Neural crest cell (in vitro differentiated cells): ENCODE data around the gene SIRPG. TPM values are rescaled to one million over a fixed set of nuclear protein-coding genes. Genes with fewer than 3 reads are reported as not detected.

ENCODE experiments used
- DNase-seq: peaks from one replicate; pipeline ENCODE4 v3.0.0; 2021; ENCODE audit warnings: low read depth, mixed read lengths, low spot score
- H3K27ac Mint-ChIP-seq: one replicate; pipeline ENCODE4 v1.8.0; 2021; ENCODE audit warnings: mild to moderate bottlenecking, mixed read lengths; ENCODE audit not compliant: unreplicated experiment
- H3K27me3 Mint-ChIP-seq: 2 replicates; pipeline ENCODE4 v1.8.0; 2021; ENCODE audit warnings: low read depth, mild to moderate bottlenecking, mixed read lengths
- H3K36me3 Mint-ChIP-seq: 2 replicates; pipeline ENCODE4 v1.8.0; 2021; ENCODE audit warnings: low read depth, mild to moderate bottlenecking, mixed read lengths
- H3K4me1 Mint-ChIP-seq: 2 replicates; pipeline ENCODE4 v1.8.0; 2021; ENCODE audit warnings: mixed read lengths
- H3K4me3 Mint-ChIP-seq: one replicate; pipeline ENCODE4 v1.8.0; 2021; ENCODE audit warnings: mild to moderate bottlenecking, mixed read lengths
- H3K9me3 Mint-ChIP-seq: 2 replicates; pipeline ENCODE4 v1.8.0; 2021; ENCODE audit warnings: mixed read lengths
- total RNA-seq: library from RNA; stranded (reverse); gene quantifications from 2 replicates; pipeline ENCODE4 v1.2.1, GENCODE V29; 2021
- TF ChIP-seq, protein P1 (sequence below): fragments of 200-600 bp; sonication (generic); conservative IDR thresholded peaks from 2 replicates; pipeline ENCODE4 v1.5.0; 2021; ENCODE audit warnings: antibody characterized with exemption, mild to moderate bottlenecking

The SIRPG gene
- total RNA-seq, 1 donor from 2014 or later: not detected

GRCh38 chr20:1654996-1655395 lies 2.6 kb downstream of the SIRPG start:
- H3K9me3 Mint-ChIP-seq: no peaks in the 10 kb centered on the region
- TF ChIP-seq, protein P1, sequence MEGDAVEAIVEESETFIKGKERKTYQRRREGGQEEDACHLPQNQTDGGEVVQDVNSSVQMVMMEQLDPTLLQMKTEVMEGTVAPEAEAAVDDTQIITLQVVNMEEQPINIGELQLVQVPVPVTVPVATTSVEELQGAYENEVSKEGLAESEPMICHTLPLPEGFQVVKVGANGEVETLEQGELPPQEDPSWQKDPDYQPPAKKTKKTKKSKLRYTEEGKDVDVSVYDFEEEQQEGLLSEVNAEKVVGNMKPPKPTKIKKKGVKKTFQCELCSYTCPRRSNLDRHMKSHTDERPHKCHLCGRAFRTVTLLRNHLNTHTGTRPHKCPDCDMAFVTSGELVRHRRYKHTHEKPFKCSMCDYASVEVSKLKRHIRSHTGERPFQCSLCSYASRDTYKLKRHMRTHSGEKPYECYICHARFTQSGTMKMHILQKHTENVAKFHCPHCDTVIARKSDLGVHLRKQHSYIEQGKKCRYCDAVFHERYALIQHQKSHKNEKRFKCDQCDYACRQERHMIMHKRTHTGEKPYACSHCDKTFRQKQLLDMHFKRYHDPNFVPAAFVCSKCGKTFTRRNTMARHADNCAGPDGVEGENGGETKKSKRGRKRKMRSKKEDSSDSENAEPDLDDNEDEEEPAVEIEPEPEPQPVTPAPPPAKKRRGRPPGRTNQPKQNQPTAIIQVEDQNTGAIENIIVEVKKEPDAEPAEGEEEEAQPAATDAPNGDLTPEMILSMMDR: no peak
- no peaks in the 10 kb centered on the region for H3K36me3 Mint-ChIP-seq
- no peak for DNase-seq
- no peak overlapping the region for H3K4me3 Mint-ChIP-seq
- peaks cover 40% of the 10 kb centered on the region for H3K27me3 Mint-ChIP-seq
- no peaks in the 10 kb centered on the region for H3K4me1 Mint-ChIP-seq
- no peak overlapping the region for H3K27ac Mint-ChIP-seq

- no peak for DNase-seq
- Mint-ChIP-seq H3K9me3 (no peaks in the 10 kb centered on the region), H3K4me3 (no peak overlapping the region), H3K36me3 (no peaks in the 10 kb centered on the region), H3K27ac (no peak overlapping the region), H3K27me3 (peaks cover 21% of the 10 kb centered on the region), H3K4me1 (no peaks in the 10 kb centered on the region)
- TF ChIP-seq, protein P1: no peak
Observed at GRCh38 chr20:1652960-1653359, 4.6 kb downstream of the SIRPG start.

DNA sequence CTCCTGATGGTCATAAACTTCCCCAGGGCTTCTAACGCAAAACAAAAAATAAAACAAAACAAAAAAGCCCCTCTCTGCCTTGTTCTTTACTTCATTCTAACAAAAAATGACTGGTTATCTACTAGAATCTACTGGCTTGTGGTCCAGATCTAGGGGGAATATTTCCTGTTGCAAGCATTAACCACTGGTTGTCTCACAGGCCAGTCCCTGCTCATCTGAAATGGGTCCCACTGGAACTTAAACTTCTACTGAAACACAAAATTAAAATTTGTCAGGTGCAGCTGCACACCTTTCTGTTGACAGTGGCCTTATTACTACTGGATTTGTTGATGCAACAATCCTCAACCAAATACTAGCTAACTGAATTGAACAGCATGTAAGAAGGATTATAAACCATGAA lies 5.5 kb downstream of the SIRPG start:
- H3K27me3 Mint-ChIP-seq: peaks cover 21% of the 10 kb centered on the region
- TF ChIP-seq, protein P1: no peak
- no peak for DNase-seq
- no peak overlapping the region for H3K27ac Mint-ChIP-seq
- no peaks in the 10 kb centered on the region for H3K9me3 Mint-ChIP-seq
- no peaks in the 10 kb centered on the region for H3K4me1 Mint-ChIP-seq
- H3K4me3 Mint-ChIP-seq: no peak overlapping the region
- H3K36me3 Mint-ChIP-seq: no peaks in the 10 kb centered on the region

DNA sequence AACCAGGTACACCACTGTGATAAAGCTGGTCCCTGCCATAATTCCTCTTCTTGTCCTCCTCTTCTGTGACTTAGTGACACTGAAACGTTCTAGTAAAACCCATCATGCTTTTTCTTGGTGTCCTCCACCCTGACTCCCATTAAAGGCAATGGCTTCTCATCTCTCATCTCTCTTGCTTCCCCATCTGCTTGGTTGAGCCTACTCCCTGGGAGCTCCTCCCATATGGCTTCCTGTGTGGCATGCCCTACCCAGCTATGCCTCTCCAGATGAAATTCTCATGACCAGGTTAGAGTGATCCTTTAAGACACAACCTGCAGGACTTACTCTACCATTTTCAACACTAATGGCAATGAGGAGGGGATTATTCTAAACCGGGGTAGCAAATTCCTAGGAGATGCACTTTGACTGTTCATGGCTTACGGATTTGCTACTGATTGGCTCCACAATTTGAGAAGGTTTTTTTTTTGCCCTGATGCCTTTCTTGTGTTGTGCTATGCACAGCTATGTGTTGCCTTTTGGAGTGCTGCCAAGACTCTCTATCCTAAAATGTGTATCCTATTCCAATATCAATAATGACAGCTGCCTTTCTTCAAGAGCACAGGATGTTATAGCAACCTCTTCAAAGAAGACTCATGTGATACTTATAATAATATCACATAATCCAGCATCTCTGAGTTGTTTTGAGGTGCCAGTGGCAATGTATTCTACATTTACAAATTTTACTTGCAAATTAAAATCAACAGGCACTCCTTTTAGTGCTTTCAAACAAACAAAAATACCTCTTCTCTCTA lies 6.1 kb downstream of the SIRPG start:
- no peak for DNase-seq
- Mint-ChIP-seq H3K27ac (no peak overlapping the region), H3K4me1 (no peaks in the 10 kb centered on the region), H3K4me3 (no peak overlapping the region), H3K9me3 (no peaks in the 10 kb centered on the region), H3K27me3 (peaks cover 21% of the 10 kb centered on the region), H3K36me3 (no peaks in the 10 kb centered on the region)
- TF ChIP-seq, protein P1: no peak

DNA sequence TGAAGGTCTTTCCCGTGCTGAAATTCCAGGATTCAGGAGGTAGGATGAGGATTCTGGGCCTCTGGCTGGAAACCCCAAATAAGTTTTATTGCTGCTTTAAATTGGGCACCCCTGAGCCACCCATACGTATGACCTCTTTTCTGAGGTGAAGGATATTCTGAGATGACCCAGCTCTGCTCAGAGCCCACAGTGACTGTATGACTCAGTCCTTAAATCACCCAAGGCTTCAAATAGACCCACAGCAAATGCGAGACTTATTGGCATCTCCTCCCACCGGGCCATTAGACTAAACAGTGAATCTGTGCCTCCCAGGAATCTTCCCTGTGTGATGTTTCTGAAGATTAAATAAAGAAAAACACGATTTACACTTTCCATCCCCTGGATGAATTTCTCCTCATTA lies 9.5 kb downstream of the SIRPG start:
- Mint-ChIP-seq H3K9me3 (no peaks in the 10 kb centered on the region), H3K27ac (no peak overlapping the region), H3K27me3 (peaks cover 24% of the 10 kb centered on the region), H3K4me1 (no peaks in the 10 kb centered on the region), H3K36me3 (no peaks in the 10 kb centered on the region), H3K4me3 (no peak overlapping the region)
- TF ChIP-seq, protein P1: no peak
- DNase-seq: no peak
